LNCAP (cell line): ENCODE results near the gene NLE1.

Source experiments
- TF ChIP-seq, protein P1 (sequence below): fragments of 450-650 bp; IDR thresholded peaks from 2 replicates; pipeline ENCODE4 v1.5.1; 2017; ENCODE audit warnings: mild to moderate bottlenecking

Gene NLE1

DNA sequence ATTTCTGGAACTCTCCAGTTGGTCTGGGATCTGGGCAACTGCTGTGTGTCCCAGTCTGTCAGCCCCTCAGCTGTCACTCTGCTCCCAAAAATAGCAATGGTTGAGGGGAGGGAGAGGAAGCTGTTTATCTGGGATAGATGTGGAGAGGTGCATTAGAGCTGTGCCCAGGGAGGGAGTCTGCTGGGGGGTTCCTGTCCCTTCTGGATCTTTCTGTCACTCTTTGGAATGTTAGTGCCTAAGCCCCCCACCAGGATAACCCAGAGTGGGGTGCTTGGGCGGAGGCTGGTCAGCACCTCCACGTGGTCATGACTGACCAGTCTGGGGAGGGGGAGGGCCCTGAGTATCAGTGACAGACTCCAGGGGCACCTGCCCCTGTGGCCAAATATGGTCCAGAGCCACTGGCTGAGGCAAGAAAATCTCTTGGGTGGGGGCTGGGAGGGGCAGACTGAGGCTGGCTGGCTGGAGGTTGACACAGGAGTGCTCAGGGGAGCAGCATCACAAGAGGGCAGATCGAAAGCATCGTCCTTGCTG is 5.3 kb upstream of the NLE1 start, which contains the start of gene UNC45B:
UNC45B (plus strand) TSS at position 443 of the 531 bp plus-strand sequence. CDS start 447 bp downstream, outside the sequence.
- TF ChIP-seq, protein P1, sequence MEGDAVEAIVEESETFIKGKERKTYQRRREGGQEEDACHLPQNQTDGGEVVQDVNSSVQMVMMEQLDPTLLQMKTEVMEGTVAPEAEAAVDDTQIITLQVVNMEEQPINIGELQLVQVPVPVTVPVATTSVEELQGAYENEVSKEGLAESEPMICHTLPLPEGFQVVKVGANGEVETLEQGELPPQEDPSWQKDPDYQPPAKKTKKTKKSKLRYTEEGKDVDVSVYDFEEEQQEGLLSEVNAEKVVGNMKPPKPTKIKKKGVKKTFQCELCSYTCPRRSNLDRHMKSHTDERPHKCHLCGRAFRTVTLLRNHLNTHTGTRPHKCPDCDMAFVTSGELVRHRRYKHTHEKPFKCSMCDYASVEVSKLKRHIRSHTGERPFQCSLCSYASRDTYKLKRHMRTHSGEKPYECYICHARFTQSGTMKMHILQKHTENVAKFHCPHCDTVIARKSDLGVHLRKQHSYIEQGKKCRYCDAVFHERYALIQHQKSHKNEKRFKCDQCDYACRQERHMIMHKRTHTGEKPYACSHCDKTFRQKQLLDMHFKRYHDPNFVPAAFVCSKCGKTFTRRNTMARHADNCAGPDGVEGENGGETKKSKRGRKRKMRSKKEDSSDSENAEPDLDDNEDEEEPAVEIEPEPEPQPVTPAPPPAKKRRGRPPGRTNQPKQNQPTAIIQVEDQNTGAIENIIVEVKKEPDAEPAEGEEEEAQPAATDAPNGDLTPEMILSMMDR, result no peak

DNA sequence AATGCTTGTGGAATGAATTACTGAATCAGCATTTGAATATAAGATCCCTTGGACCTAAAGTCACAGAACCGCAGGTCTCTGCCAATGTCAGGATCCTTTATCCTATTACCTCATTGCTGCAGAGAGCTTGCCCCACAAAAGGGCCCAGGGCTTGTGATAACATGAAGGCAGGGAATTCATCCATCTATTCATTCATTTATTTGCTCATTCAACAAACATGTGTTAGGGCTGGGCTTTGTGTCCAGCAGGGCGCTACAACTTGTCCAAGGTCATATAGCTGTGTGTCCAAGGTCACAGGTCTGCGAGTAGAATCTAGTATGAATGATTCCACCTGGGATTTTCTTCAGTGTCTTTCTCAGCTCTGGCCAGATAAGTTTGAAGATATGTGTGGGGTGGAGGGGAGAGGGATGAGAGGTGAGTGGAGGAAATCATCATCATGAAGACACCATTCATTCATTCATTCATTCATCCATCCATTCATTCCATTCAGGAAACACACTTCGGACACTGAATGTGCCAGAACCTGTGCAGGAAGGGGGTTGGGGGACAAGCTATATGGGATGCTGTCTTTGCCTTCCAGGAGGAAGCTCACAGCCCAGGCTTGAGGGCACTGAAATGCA is 4.2 kb upstream of the NLE1 start:
- TF ChIP-seq, protein P1, result no peak

DNA sequence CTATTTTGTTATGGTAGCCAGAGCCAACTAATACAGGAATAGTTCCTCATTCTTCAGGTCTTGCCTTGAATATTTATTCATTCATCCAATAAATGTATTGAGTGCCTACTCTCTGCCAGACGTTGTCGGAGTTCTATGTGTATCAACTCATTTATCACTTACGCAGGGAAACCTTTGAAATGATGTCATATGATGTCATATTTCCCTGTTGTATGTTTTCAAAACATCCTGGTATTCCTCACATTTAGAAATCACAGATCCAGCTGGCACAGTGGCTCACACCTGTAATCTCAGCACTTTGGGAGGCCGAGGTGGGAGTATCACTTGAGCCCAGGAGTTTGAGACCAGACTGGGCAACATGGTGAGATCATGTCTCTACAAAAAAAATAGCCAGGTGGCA is 2.7 kb upstream of the NLE1 start:
- TF ChIP-seq, protein P1, result no peak

DNA sequence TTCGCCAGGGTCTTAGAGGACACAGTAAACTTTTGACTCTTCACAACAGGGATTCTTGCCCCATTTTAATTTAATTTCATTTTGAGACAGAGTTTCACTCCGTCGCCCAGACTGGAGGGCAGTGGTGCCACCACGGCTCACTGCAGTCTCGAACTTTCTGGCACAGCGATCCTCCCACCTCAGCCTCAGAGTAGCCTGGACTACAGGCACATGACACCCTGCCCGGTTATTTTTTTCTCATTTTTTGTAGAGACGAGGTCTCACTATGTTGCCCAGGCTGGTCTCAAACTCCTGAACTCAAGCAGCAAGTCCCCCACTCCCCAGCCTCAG is 329 bp upstream of the NLE1 start:
- TF ChIP-seq, protein P1, result 0 out of 2 replicates have a peak, but pooled peaks have one; percentile 4

DNA sequence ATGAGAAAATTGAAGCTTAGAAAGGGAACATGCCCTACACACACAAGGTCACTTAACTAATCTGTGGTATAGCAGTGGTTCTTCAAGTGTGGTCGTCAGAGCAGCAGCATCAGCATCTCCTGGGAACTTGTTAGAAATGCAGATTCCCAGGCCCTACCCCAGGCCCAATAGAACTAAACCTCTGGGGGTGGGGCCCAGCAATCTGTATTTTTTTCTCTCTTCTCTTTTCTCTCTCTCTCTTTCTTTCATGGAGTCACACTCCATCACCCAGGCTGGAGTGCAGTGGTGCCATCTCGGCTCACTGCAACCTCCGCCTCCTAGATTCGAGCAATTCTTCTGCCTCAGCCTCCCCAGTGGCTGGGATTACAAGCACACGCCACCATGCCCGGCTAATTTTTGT is 3.9 kb downstream of the NLE1 start:
- TF ChIP-seq, protein P1, result no peak

DNA sequence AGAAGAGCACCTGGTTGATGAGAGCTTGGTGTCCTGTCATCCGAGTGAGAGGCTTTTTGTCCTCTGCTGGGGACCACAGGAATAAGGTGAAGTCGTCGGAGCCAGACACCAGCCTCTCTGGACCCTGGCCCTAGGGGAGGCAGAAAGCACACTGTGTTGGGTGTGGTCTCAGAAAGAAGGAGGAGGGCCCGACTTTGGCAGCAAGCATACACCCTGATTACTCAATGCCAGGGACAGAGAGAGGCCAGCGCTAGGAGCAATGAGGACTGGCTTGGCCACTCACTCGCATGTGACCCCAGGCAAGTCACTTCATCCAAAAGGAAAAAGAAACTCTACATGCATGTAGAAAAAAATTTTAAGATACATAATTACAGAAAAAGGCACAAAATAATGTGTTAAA is 6.8 kb downstream of the NLE1 start:
- TF ChIP-seq, protein P1, result no peak

DNA sequence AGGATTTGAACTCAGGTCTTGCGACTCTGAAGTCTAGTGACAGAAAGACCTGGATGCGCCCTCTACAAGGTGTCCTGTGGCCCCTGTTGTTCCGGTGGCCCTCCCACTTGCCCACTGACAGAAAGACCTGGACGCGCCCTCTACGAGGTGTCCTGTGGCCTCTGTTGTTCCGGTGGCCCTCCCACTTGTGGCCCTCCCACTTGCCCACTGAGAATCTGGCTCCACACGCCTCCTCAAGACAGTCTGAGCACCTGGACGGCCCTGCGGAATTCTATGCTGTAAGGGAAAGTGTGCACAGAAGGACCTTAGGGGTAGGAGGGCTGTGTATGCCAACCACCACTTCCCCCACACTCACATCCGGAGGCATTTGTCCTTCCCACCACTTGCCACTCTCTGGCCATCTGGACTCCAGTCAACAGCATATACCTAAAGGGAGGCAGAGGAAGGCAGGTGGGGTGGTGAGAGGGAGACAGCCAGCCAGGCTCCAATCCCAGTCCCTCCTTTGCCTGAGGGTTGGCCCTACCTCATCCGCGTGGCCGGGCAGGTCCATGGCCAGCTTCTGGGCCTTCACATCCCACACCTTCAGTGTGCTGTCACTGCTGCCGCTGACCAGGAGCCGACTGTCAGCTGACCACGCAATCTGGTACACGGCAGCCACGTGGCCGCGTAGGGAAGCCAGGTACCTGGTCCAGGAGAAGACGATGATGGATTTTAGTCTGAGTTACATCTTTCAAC is 9.1 kb downstream of the NLE1 start:
- TF ChIP-seq, protein P1, result no peak
